Mucosa of descending colon (tissue), 3 donors: ENCODE data around the gene SH3TC1. TPM values are rescaled to one million over a fixed set of nuclear protein-coding genes. Genes with fewer than 3 reads are reported as not detected.

Experiments used
- ATAC-seq: fragments of 200-7000 bp; cut with Tn5 transposase; one replicate; pipeline ENCODE4 v1.9.1; 2020; ENCODE audit warnings: mild to moderate bottlenecking, moderate library complexity
- DNase-seq, 3 donors: peaks; one replicate each; pipeline ENCODE4 v3.0.0-alpha.2; 2020
- H3K36me3 ChIP-seq: fragments of 200-600 bp; one replicate; pipeline ENCODE4 v1.8.0; 2021; ENCODE audit warnings: low read depth, mild to moderate bottlenecking
- H3K4me1 ChIP-seq: fragments of 200-600 bp; one replicate; pipeline ENCODE4 v1.8.0; 2021; ENCODE audit warnings: low read depth, mild to moderate bottlenecking
- H3K4me3 ChIP-seq: fragments of 200-600 bp; one replicate; pipeline ENCODE4 v1.8.0; 2021; ENCODE audit warnings: mild to moderate bottlenecking
- H3K9me3 ChIP-seq: fragments of 200-600 bp; one replicate; pipeline ENCODE4 v1.8.0; 2021; ENCODE audit warnings: mild to moderate bottlenecking
- CTCF ChIP-seq: fragments of 200-600 bp; IDR thresholded peaks from one replicate; pipeline ENCODE4 v1.8.0; 2022; ENCODE audit warnings: antibody characterized with exemption, mild to moderate bottlenecking
- intact Hi-C, 2 donors: fragments of 100-400 bp; cut with DNase I in 1 of 2; cut with micrococcal nuclease in 1 of 2; formaldehyde crosslinking; loops; one replicate each; pipeline versions ENCODE4 v1.11.0 to v1.11.1; 2022; cut with DNase I, micrococcal nuclease
- total RNA-seq, 3 donors: library from RNA; stranded (reverse); fragmentation: NEBNext Ultra II Directional in 2 of 3; extraction: Animal tissue kit (Norgen Biotek cat#: 25700) in 2 of 3; gene quantifications; one replicate each; pipeline versions ENCODE4 v1.2.1 to v1.2.4, GENCODE V29; 2021 to 2023
- donor health status: DM: no; HTN: no; CAD: no; lungs with moderate emphysema.
- donor health status: DM: no; HTN: no; CAD: no.
- donor health status: DM: no; HTN: yes; CAD: no.

Gene SH3TC1
- total RNA-seq, 3 donors from 2014 or later, result 10.3 to 13.6 (median 11.7) TPM

- no peak for ATAC-seq
- no peak for TF ChIP-seq CTCF
- Histone ChIP-seq H3K4me1 (peaks cover 5% of the 10 kb centered on the region), H3K4me3 (no peak overlapping the region), H3K9me3 (no peaks in the 10 kb centered on the region), H3K36me3 (no peaks in the 10 kb centered on the region)
- no peak for DNase-seq
- intact Hi-C loops, result no loop called here
These were observed 8.2 kb downstream of the SH3TC1 start for GRCh38 chr4:8207314-8207713.

- H3K36me3 ChIP-seq, result no peaks in the 10 kb centered on the region
- no peak for TF ChIP-seq CTCF
- H3K4me1 ChIP-seq, result peaks cover 5% of the 10 kb centered on the region
- ATAC-seq (no peak), DNase-seq (no peak)
- intact Hi-C loops, result no loop called here
- H3K4me3 ChIP-seq, result no peak overlapping the region
- no peaks in the 10 kb centered on the region for H3K9me3 ChIP-seq
These were observed 9.5 kb downstream of the SH3TC1 start for GRCh38 chr4:8208565-8208964.

- ATAC-seq (no peak), DNase-seq (peak in 1 of 3 donors; percentile 22)
- intact Hi-C loops, result no loop called here
- Histone ChIP-seq H3K4me3 (no peak overlapping the region), H3K9me3 (no peaks in the 10 kb centered on the region), H3K36me3 (no peaks in the 10 kb centered on the region), H3K4me1 (peaks cover 5% of the 10 kb centered on the region)
- no peak for TF ChIP-seq CTCF
These were observed 10.2 kb downstream of the SH3TC1 start for GRCh38 chr4:8209181-8209874.

DNA sequence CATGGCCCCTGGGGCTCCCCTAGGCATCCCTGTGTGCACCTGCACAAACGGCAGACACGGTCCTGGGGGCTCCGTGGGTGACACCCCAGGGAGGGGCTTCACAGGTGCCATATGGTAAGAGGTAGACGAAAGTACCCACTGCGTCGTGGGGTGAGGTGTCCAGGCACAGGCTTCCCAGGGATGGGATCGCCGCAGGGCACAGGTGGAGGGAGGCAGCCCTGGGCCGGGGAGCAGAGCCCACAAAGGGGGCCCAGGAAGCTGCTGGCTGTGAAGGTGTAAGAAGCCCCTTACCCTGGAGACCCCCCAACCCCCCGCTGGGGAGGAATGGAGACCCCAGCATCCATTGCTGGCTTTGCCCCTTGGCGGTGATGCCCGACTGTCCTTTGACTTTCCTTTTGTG, 10.9 kb downstream of the SH3TC1 start:
- H3K9me3 ChIP-seq, result no peaks in the 10 kb centered on the region
- ATAC-seq (no peak), DNase-seq (peak in 1 of 3 donors; percentile 42)
- H3K4me1 ChIP-seq, result peaks cover 5% of the 10 kb centered on the region
- no peak for TF ChIP-seq CTCF
- intact Hi-C loops, result no loop called here
- no peak overlapping the region for H3K4me3 ChIP-seq
- no peaks in the 10 kb centered on the region for H3K36me3 ChIP-seq

- intact Hi-C loops, result no loop called here
- H3K9me3 ChIP-seq, result no peaks in the 10 kb centered on the region
- peaks cover 5% of the 10 kb centered on the region for H3K4me1 ChIP-seq
- no peaks in the 10 kb centered on the region for H3K36me3 ChIP-seq
- no peak overlapping the region for H3K4me3 ChIP-seq
- TF ChIP-seq CTCF, result no peak
- ATAC-seq (no peak), DNase-seq (peak in 1 of 3 donors; percentile 7)
These were observed 11.5 kb downstream of the SH3TC1 start for GRCh38 chr4:8210616-8211015.

DNA sequence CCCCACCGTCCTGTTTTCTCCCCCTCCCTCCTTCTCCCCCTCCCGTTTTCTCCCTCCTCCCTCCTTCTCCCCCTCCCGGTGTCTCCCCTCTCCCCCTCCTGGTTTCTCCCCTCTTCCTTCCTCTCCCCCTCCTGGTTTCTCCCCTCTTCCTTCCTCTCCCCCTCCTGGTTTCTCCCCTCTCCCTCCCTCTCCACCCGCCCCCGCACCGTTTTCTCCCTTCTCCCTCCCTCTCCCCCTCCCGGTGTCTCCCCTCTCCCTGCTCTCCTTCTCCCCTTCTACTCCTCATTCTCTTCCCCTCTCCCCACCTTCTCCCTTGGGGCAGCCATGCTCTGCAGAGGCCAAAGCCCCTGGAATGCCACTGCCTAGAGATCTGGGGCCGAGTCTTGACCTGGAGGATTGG, 12.2 kb downstream of the SH3TC1 start:
- Histone ChIP-seq H3K36me3 (no peaks in the 10 kb centered on the region), H3K4me3 (no peak overlapping the region), H3K9me3 (no peaks in the 10 kb centered on the region), H3K4me1 (peaks cover 2% of the 10 kb centered on the region)
- intact Hi-C loops, result no loop called here
- DNase-seq, result peak in 1 of 3 donors; percentile 15
- no peak for TF ChIP-seq CTCF
- no peak for ATAC-seq
